Measurements from ENCODE around the gene HELZ2.

GRCh38 chr20:63546956-63547724 lies 26.9 kb downstream of the HELZ2 start:
- no peak for TF ChIP-seq CTCF (conservative IDR thresholded peaks at IDR 0.05; ENCODE audit: low read length)
- TF ChIP-seq EZH2phosphoT487 (IDR thresholded peaks at IDR 0.05; ENCODE audit: borderline replicate concordance, low read depth, low read length), result no peak
